ENCODE data around the gene USP11.

The USP11 gene

GRCh38 chrX:47224266-47224895, 8.4 kb upstream of the USP11 start:
- DNase-seq (ENCODE audit: low read depth, low spot score): no peak

- DNase-seq (ENCODE audit: low read depth, low spot score): no peak
Observed at GRCh38 chrX:47224896-47225290, 7.9 kb upstream of the USP11 start.

DNA sequence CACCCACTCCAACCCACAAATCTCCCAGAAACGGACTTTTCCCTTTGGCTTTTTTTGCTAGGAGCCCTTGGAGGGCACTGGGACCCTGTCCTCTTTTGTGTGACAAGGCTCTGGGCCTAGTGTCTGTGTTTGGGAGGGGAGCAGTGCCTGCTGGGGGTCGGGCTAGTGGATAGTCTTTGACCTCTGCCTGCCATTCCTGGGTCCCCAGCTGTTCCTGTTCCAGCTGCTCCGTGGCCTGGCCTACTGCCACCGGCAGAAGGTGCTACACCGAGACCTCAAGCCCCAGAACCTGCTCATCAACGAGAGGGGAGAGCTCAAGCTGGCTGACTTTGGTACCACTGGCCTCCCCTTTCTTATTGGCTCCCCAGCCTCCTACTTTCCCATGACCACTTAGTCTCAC, 6.7 kb upstream of the USP11 start:
- no peak for DNase-seq (ENCODE audit: low read depth, low spot score)

- DNase-seq (ENCODE audit: low read depth, low spot score): no peak
Observed at GRCh38 chrX:47226531-47227333, 6.1 kb upstream of the USP11 start.

- no peak for DNase-seq (ENCODE audit: low read depth, low spot score)
Observed at GRCh38 chrX:47227334-47227583, 5.5 kb upstream of the USP11 start.

DNA sequence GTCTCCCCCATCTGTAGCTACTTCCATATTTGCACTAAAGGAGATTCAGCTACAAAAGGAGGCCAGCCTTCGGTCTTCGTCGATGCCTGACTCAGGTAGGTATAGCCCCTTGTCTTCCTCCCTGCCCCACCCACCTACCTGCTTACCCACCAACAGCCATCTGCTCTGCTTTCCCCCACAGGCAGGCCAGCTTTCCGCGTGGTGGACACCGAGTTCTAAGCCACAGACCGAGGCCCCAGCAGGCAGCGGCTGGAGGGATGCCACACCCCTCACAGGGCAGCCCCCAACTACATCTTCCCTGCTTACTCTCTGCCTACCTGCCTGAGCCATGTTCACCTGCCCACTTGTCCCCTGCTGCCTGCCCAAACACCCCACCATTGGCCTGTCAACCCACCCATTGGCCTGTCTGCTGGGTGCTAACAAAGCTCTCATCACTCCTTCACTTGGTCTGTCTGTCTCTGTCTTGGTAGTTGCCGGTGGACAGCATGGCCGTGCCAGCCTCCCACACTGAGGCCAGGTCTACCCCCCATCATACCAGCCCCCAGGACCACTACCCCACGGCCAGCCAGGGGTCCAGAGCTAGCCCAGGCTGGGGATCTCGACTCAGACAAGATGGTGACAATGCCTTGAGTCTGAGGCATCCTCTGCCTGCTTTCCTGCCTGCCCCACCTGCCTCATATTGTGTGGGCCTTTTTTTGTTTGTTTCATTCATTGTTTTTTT, 4.1 kb upstream of the USP11 start:
- DNase-seq (ENCODE audit: low read depth, low spot score): no peak

DNA sequence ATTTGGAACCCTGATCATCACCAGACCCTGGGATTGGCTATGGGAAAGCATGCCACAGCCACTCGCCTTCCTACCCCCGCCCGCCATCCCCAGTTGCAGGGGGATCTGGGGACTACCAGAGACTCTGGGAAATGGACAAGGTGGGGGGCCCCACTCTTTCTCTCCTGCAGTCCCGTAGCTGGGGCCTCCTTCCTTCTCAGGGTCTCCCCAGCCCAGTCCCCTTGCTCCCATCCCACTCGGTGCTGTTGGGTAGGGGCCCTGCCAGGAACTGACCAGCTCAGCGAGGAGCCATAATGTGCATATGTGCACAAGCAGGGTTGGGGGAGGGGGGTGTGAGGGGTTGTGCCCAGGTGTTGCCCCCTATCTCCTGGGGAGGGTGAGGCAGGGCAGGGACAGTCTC, 3.4 kb upstream of the USP11 start:
- DNase-seq (ENCODE audit: low read depth, low spot score): no peak

GRCh38 chrX:47230136-47230868, 2.5 kb upstream of the USP11 start:
- no peak for DNase-seq (ENCODE audit: low read depth, low spot score)

DNA sequence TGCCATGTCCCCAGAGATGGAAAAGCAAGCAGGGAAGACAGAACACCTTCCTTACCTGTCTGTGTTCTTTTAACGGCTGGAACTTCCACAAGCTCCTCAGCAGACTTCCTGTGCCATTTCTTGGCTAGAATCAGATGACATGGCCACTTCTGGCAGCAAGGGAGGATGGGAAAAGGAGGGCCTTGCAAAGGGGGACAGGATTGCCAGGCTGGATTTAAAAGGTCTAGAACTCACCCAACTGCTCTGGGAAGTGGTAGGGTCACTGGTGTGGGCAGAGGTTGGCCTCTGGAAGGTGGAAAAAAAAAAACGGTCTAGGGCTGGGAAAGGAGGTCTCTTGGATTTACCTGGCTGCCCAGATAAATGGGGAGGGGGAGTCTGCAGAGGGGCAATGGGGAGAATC, 1.6 kb upstream of the USP11 start:
- no peak for DNase-seq (ENCODE audit: low read depth, low spot score)

- no peak for DNase-seq (ENCODE audit: low read depth, low spot score)
Observed at GRCh38 chrX:47232197-47232802, 509 bp upstream of the USP11 start.

GRCh38 chrX:47233333-47234113, 714 bp downstream of the USP11 start:
- peak; percentile 83 for DNase-seq (ENCODE audit: low read depth, low spot score)

DNA sequence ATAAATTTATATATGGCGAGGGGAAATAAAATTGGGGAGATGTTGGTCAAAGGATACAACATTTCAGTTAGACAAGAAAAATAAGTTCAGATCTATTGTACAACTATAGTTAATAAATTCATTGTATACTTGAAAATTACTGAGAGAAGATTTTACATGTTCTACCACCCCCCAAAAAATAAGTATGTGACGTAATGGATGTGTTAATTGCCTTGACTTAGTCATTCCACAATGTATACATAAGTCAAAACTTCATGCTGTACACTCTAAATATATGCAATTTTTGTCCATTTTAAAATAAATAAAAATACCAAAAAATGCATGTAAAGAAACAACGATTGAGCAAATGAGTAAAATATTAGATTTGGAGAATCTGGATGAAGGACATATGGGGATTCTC, 1.8 kb downstream of the USP11 start:
- no peak for DNase-seq (ENCODE audit: low read depth, low spot score)

- no peak for DNase-seq (ENCODE audit: low read depth, low spot score)
Observed at GRCh38 chrX:47235691-47236103, 2.9 kb downstream of the USP11 start.

GRCh38 chrX:47239199-47239598, 6.4 kb downstream of the USP11 start:
- no peak for DNase-seq (ENCODE audit: low read depth, low spot score)

- DNase-seq (ENCODE audit: low read depth, low spot score): no peak
Observed at GRCh38 chrX:47239898-47240545, 7.2 kb downstream of the USP11 start.

DNA sequence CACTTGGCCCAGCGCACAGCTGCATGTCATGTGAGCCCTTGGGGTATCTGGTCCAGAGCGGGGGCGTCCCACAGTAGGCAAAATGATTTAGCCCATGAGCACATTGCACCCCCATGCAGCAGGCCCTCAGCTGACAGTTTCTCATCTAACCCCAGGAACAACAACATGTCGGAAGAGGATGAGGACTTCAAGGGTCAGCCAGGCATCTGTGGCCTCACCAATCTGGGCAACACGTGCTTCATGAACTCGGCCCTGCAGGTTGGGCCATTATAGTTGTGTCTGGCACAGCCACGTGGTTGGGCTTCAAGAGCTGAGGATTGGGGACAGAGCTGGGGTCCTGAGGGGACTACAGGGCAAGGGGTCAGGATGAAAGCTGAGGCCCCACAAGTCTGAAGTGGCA, 7.8 kb downstream of the USP11 start:
- no peak for DNase-seq (ENCODE audit: low read depth, low spot score)

DNA sequence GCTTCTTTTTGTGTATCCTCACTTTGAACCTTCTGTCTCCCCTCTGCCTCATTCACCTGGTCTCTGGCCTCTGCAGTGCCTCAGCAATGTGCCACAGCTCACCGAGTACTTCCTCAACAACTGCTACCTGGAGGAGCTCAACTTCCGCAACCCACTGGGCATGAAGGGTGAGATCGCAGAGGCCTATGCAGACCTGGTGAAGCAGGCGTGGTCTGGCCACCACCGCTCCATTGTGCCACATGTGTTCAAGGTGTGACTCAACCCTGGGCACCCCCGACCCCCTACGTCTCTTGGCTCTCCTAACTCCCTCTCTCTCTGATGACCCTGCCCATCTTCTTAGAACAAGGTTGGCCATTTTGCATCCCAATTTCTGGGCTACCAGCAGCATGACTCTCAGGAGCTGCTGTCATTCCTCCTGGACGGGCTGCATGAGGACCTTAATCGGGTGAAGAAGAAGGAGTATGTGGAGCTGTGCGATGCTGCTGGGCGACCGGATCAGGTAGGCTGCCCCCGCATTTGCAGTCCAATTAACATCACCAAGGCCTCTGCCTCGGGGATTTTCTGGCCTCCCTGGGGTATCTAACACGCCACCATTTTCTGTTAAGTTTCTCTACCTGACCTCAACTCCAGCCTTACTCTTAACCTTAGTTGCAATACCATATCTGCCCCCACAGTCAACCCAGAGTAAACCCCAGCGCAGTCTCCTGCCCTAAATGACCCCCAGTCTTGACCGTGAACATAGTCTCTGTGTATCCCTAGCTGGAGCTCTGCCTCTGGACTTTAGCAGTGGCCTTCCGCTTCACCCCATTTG, 8.6 kb downstream of the USP11 start:
- no peak for DNase-seq (ENCODE audit: low read depth, low spot score)

GRCh38 chrX:47242321-47242720, 9.5 kb downstream of the USP11 start:
- no peak for DNase-seq (ENCODE audit: low read depth, low spot score)

- no peak for DNase-seq (ENCODE audit: low read depth, low spot score)
Observed at GRCh38 chrX:47243351-47243750, 10.5 kb downstream of the USP11 start.

- no peak for DNase-seq (ENCODE audit: low read depth, low spot score)
Observed at GRCh38 chrX:47244676-47245075, 11.9 kb downstream of the USP11 start.

Data from activated naive CD8-positive, alpha-beta T cell treated with anti-CD3 and anti-CD28 coated beads, Interleukin-2, amount 50 U/mL, for 16 hours (primary cell).